ENCODE measurements around the gene COLQ. TPM values are rescaled to one million over a fixed set of nuclear protein-coding genes. Genes with fewer than 3 reads are reported as not detected.

The COLQ gene
- total and polyA plus RNA-seq, 11 donors, result 2.1 to 33.0 (median 10.7) TPM

- DNase-seq (no peak), ATAC-seq (no peak)
- intact Hi-C loops (cut with DNase I), result loop anchor here in 8 of 10 donors (5.0 to 10.0 kb wide), 7 partner anchors 142 to 484 kb away; partner anchors contain the start of gene CAPN7 (in 1 of the 8)
- H3K27ac ChIP-seq, result no peak overlapping the region
- H3K27me3 ChIP-seq, result no peaks in the 10 kb centered on the region
- peaks cover 0 to 9% (median 0%) of the 10 kb centered on the region in 12 donors for H3K4me1 ChIP-seq
- no peaks in the 10 kb centered on the region for H3K9me3 ChIP-seq
- no peak for TF ChIP-seq POLR2A (IDR thresholded peaks at IDR 0.05)
- TF ChIP-seq CTCF (IDR thresholded peaks at IDR 0.05), result no peak
- H3K36me3 ChIP-seq, result peaks cover 0 to 56% (median 47%) of the 10 kb centered on the region in 9 donors
- WGBS, 4 donors, result 82 to 91% (median 87%) methylated on average over 3 of the region's 3 CpGs
- H3K4me3 ChIP-seq, result no peak overlapping the region
Measured at GRCh38 chr3:15409239-15409638, 112.3 kb downstream of the COLQ start.

GRCh38 chr3:15405448-15406050, 116.0 kb downstream of the COLQ start:
- Histone ChIP-seq H3K36me3 (peaks cover 0 to 19% (median 13%) of the 10 kb centered on the region in 9 donors), H3K27me3 (no peaks in the 10 kb centered on the region), H3K4me1 (peaks cover 0 to 18% (median 0%) of the 10 kb centered on the region in 12 donors), H3K4me3 (no peak overlapping the region), H3K9me3 (no peaks in the 10 kb centered on the region), H3K27ac (no peak overlapping the region)
- intact Hi-C loops (cut with DNase I), result loop anchor here in 9 of 10 donors (1.0 to 10.0 kb wide), 11 partner anchors 137 to 481 kb away; partner anchors contain the start of gene CAPN7 (in 1 of the 9)
- WGBS, 4 donors, result 36 to 42% (median 40%) methylated on average over 3 of the region's 3 CpGs
- ATAC-seq, result peak in 3 of 4 donors; percentile 49 to 77 (median 68)
- DNase-seq, result no peak
- TF ChIP-seq POLR2A (IDR thresholded peaks at IDR 0.05), result no peak
- TF ChIP-seq CTCF (IDR thresholded peaks at IDR 0.05), result peak; percentile 49 to 74 (median 64)

- Histone ChIP-seq H3K36me3 (peaks cover 0 to 11% (median 5%) of the 10 kb centered on the region in 9 donors), H3K4me1 (peaks cover 0 to 20% (median 0%) of the 10 kb centered on the region in 12 donors), H3K27ac (peak overlapping the region in 1 of 12 donors; percentile 49), H3K9me3 (no peaks in the 10 kb centered on the region), H3K27me3 (no peaks in the 10 kb centered on the region), H3K4me3 (no peak overlapping the region)
- intact Hi-C loops (cut with DNase I), result loop anchor here (1.0 to 10.0 kb wide), 11 partner anchors 136 to 480 kb away; partner anchors contain the start of gene CAPN7 (in 1 of the 10)
- no peak for ATAC-seq
- 91 to 96% (median 93%) methylated on average over 1 of the region's 1 CpG for WGBS, 4 donors
- no peak for DNase-seq
- TF ChIP-seq POLR2A (IDR thresholded peaks at IDR 0.05) (no peak), CTCF (IDR thresholded peaks at IDR 0.05) (no peak)
Measured at GRCh38 chr3:15404767-15405166, 116.7 kb downstream of the COLQ start.

GRCh38 chr3:15403965-15404364, 117.5 kb downstream of the COLQ start:
- Histone ChIP-seq H3K4me3 (no peak overlapping the region), H3K9me3 (no peaks in the 10 kb centered on the region), H3K36me3 (peaks cover 0 to 9% (median 0%) of the 10 kb centered on the region in 9 donors), H3K27ac (no peak overlapping the region), H3K4me1 (peaks cover 0 to 18% (median 0%) of the 10 kb centered on the region in 12 donors), H3K27me3 (no peaks in the 10 kb centered on the region)
- TF ChIP-seq CTCF (IDR thresholded peaks at IDR 0.05) (no peak), POLR2A (IDR thresholded peaks at IDR 0.05) (no peak)
- no peak for ATAC-seq
- 75 to 88% (median 84%) methylated on average over 3 of the region's 3 CpGs for WGBS, 4 donors
- DNase-seq, result no peak
- intact Hi-C loops (cut with DNase I), result loop anchor here in 7 of 10 donors (2.0 to 10.0 kb wide), 9 partner anchors 135 to 479 kb away; partner anchors contain the start of gene CAPN7 (in 1 of the 7)

Data from heart left ventricle (tissue), 16 donors.